KG1 (cell line): ENCODE results near the gene MANSC1.
A peak's percentile ranks its signal among the peaks of the same experiment; 100 is the strongest.
"Not testable (repeated sequence)": the region's sequence is repeated elsewhere in the genome, so short reads cannot be mapped to it uniquely, and the experiment has no call there.

Experiments used
- DNase-seq: peaks from one replicate; lab custom pipeline; 2025; lab: John Stamatoyannopoulos, UW

MANSC1 gene

GRCh38 chr12:12365446-12365802, 15.4 kb upstream of the MANSC1 start:
- no peak for DNase-seq

- no peak for DNase-seq
Observed at GRCh38 chr12:12364787-12365445, 14.9 kb upstream of the MANSC1 start.

DNA sequence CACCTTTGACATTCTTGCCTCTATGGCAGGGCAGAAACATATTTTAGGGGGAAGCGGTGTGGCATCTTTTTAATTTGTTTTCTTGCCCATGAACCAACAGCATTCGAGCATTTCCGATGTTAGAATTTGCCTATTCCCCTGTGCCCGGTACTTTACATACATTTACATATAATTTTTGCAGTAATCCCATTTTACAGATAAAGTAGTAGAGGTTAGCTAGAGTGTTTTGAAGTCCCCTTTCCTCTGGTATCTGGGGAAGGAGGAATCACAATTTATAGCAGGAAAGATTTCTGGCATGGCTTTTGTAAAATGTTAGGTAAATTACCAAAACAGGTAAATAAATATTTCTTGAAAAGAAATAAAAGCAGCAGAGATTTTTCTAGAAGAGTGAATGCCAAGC, 8.5 kb upstream of the MANSC1 start:
- DNase-seq: no peak

- DNase-seq: no peak
Observed at GRCh38 chr12:12357719-12358461, 7.8 kb upstream of the MANSC1 start.

DNA sequence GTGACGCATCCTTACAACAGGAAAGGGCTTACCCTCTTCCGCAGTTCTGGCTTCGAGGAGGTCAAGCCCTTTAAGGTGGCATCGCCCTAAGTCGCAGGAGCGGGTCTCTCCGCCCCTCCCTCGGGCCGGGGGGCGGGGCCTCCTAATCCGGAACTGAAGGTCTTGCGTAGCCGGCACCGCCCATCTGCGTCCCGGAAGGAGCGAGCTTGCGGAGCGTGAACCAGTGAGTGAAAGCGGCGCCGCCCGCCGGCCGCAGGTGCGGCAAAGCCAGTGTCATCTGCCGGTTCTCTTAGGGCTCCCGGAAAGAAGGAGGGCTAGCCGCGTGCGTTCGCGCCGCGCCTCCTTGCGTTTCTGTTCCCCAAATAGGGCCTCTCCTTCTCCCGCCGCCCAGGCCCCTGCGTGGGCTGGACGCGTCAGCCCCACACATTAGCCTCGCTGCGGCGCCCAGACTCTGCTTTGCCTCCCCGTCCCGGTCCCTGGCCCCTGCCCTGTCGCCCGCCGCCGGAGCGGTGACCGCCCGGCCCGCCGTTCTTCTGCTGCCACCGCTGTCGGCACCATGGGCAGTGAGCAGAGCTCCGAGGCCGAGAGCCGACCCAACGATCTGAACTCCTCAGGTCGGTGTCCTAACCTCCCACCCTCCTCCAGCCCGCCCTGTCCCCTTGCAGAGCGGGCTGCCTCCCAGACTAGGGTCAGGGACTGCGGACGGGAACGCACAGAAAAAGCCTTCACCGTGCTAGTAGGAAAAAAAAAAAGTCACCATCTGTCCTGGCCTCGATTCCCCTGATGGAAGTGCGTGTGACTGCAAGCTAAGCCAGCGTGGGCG, 7.1 kb upstream of the MANSC1 start, which contains the start of gene BORCS5:
Gene BORCS5, plus strand, starts transcription at position 183 of the 823 bp plus-strand sequence. Its CDS starts 374 bp downstream, at position 557.
- DNase-seq: peak; percentile 91

DNA sequence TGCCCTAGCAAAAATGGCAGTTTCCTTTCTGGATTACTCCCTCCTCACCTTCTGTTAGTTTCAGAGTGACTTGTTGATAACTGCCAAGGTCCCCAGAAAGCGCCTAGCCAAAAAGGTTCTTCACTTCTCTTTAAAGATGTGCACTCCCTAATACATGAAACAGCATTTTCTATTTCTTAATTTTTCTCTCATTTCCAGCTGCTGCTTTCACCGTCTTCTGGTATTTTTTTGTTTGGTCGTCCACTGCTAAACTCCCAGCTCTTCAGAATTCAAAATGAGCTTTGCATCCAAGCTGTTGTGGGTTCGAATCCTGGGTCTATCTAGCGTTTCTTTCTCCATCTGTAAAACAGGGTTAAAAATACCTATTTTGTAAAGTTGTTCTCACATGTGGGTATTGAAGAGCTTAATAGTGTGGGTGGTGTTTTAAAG, 6.4 kb upstream of the MANSC1 start:
- DNase-seq: no peak

DNA sequence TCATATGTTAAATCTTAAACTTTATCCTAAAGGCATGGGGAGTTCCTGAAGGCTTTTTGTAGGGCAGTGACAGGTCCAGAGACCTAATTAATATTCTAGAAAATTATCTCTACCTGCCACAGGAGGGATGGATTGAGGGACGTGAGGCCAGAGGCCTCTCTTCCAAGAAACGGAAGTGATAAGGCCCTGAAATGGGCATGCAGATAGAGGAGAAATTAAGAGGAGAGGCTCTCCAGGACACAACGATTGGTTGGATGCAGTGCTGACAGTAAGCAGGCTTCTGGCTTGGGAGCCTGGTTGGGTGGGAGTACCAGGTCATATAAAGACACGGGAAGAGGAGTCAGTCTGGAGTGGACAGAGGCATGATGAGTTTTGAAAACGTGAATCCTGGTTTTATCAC, 3.8 kb upstream of the MANSC1 start:
- no peak for DNase-seq

- no peak for DNase-seq
Observed at GRCh38 chr12:12353276-12353675, 3.2 kb upstream of the MANSC1 start.

DNA sequence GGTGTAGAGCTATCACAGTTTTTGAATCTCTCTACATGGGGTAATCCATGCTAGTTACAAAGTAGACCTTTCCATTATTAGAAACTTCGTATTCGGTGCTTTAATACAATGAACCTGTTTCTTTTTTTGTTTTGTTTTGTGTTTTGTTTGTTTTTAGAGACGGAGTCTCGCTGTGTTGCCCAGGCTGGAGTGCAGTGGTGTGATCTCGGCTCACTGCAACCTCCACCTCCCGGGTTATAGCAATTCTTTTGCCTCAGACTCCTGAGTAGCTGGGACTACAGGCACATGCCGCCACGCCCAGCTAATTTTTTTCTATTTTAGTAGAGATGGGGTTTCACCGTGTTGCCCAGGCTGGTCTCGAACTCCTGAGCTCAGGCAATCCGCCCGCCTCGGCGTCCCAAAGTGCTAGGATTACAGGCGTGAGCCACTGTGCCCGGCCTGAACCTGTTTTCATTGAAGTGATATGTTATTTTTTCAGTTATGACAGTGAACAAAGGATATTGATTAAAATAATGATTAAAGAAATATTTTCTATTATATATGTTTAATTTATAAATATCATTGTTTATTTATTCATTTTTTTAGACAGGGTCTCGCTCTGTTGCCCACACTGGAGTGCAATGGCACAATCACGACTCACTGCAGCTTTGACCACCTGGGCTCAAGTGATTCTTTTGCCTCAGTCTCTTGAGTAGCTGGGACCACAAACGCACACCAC, 1.6 kb upstream of the MANSC1 start:
- not testable (repeated sequence) for DNase-seq

DNA sequence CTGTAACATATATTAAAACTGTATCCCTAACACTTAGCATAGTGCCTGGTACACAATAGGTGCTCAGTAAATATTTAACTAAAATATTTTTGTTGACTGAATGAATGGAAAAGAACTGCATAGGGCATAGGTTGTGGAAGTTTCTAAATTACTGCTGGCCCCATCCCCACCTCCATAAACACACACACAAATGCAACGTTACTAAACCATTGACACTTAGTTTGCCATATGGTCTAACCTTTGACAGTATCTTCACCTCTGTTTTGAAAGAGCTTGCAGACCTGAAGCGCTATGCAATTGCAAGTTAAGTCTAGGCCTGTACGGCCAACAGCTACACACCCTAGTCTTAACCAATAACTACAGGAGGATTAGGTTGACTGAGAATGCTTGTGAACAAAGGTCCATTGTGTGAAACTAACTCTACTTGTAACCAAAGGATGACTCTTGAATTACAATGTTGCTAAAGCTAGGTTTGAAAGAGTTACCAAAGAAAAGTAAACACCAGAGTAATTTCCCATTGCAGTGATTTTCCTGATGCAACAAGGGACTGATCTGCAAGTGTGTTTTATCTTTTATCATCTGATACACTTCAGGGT, 924 bp upstream of the MANSC1 start:
- no peak for DNase-seq

- no peak for DNase-seq
Observed at GRCh38 chr12:12338527-12339168, 11.4 kb downstream of the MANSC1 start.

GRCh38 chr12:12336511-12336910, 13.5 kb downstream of the MANSC1 start:
- no peak for DNase-seq

- DNase-seq: no peak
Observed at GRCh38 chr12:12336049-12336411, 14.0 kb downstream of the MANSC1 start.

- no peak for DNase-seq
Observed at GRCh38 chr12:12334367-12335040, 15.5 kb downstream of the MANSC1 start.

DNA sequence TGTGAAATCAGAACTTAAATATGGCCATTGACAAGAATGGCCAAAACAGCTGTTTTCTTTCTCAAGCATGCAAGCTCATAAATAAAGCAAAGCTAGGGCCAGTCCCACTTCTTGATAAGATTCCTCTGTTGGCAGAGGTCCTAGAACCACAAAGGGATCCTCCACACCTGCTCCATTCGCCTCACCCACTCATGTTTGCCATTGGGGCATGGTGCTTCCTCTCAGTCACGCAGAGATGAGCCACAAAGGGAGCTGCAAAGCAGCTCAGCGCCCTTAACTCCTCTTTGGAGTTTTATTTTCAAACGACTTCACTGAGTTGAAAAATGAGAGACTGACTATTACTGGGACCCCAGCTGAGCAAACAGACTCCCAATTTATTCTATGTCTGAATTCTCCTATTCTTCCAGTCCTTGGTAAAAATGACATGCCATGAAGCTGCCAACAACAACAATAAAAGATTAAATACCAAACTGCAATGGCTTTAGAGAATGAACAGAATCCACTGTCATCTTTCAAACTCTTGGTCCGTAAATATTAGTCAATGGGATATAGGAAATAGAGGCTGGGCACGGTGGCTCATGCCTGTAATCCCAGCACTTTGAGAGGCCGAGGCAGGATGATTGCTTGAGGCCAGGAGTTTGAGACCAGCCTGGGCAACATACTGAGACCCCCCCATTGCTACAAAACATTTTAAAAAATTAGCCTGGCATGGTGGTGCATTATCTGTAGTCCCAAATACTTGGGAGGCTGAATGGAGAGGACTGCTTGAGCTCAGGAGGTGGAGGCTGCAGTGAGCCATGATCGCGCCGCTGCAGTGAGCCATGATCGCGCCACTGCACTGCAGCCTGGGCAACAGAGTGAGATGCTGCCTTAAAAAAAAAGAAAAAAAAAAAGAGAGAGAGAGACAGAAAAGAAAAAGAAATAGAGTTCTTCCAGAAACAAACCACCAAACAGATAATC, 16.4 kb downstream of the MANSC1 start:
- DNase-seq: no peak

GRCh38 chr12:12331896-12332295, 18.1 kb downstream of the MANSC1 start:
- DNase-seq: no peak

GRCh38 chr12:12331244-12331771, 18.7 kb downstream of the MANSC1 start:
- DNase-seq: no peak

- DNase-seq: no peak
Observed at GRCh38 chr12:12327802-12328201, 22.2 kb downstream of the MANSC1 start.

DNA sequence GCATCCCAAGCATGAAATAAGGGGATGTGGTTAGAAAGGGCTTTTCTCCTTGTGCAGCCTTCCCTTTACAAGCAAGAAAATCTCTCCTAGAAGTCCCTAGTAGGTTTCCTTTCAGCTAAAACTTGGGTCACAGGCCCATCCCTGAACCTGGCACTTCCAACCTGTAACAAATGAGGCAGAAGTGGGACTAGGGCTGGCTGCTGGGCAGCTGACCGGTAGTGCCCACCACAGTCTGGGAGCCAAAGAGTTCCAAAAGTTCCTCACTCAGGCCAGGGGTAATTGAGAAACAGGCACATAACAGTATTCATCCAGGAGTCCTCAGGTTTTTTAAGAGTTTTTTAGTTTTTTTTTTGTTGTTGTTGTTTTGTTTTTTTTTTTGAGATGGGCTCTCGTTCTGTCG, 23.8 kb downstream of the MANSC1 start:
- no peak for DNase-seq
